ENCODE data around the gene ARHGAP12.
A peak's percentile ranks its signal among the peaks of the same experiment; 100 is the strongest.

Gene ARHGAP12

DNA sequence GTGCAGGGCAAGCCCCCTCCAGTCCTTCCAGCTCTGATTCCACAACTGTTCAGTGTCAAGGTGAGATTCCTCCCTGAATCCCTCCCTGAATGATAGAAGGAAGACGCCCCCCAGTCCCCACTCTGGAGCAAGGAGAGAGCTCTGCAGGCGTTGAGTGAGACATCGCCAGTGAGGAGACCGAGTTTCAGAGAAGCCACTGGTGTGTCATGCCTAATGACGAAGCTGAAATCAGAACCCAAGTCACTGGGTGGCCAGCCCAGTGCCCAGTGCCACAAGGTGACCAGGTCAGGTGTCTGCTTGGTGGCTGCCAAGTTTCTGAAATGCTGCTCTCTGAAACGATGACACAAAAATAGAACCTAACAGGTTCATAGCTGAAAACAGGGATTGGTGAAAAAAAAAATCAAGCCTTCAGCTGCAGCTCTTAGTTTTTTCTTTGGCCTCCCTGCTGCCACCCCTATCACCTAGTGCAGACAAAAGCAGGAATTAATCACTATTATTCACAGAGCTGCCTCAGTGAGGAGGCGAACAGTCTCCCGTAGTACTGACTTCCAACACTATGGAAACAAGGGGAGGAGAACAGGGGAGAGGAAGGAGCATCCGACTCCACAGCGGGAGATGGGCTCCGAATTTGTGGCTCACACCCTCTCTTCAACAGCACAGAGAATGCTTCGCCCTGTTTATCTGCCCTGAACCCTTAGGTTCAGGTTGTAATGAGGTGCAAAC, 153.5 kb downstream of the ARHGAP12 start:
- peaks cover 4% of the 10 kb centered on the region for H3K9me3 ChIP-seq (ENCODE audit: insufficient read depth, low read length, severe bottlenecking)
- H3K4me3 ChIP-seq (ENCODE audit: low read depth in 1 of 2, low read length in 2 of 2): no peak overlapping the region
- H3K9ac ChIP-seq (ENCODE audit: low read depth, low read length): no peak overlapping the region
- no peaks in the 10 kb centered on the region for H4K20me1 ChIP-seq (ENCODE audit: insufficient read depth, low read length)
- TF ChIP-seq CTCF (IDR thresholded peaks at IDR 0.05; ENCODE audit: borderline replicate concordance, extremely low read depth, low read length, poor library complexity, severe bottlenecking) (no peak), EZH2 (IDR thresholded peaks at IDR 0.05; ENCODE audit: borderline replicate concordance, low read depth, low read length, severe bottlenecking) (no peak)
- H3K79me2 ChIP-seq (ENCODE audit: insufficient read depth, low read length): no peaks in the 10 kb centered on the region
- no peak overlapping the region for H2AFZ ChIP-seq (ENCODE audit: low read depth, low read length)
- H3K4me2 ChIP-seq (ENCODE audit: insufficient read depth, low read length): no peak overlapping the region
- H3K27ac ChIP-seq (ENCODE audit: low read length): no peak overlapping the region
- H3K4me1 ChIP-seq (ENCODE audit: insufficient read depth, low read length): no peaks in the 10 kb centered on the region
- H3K36me3 ChIP-seq (ENCODE audit: insufficient read depth, low read length): no peaks in the 10 kb centered on the region
- no peaks in the 10 kb centered on the region for H3K27me3 ChIP-seq (ENCODE audit: insufficient read depth, low read length, poor library complexity)
- ATAC-seq (ENCODE audit: insufficient read depth, low read depth): no peak
- DNase-seq: no peak

- ATAC-seq (ENCODE audit: insufficient read depth, low read depth): no peak
- no peak overlapping the region for H3K9ac ChIP-seq (ENCODE audit: low read depth, low read length)
These were observed 154.2 kb downstream of the ARHGAP12 start for GRCh38 chr10:31774299-31774900.

GRCh38 chr10:31773749-31774298, 154.8 kb downstream of the ARHGAP12 start:
- no peaks in the 10 kb centered on the region for H3K36me3 ChIP-seq (ENCODE audit: insufficient read depth, low read length)
- no peaks in the 10 kb centered on the region for H3K79me2 ChIP-seq (ENCODE audit: insufficient read depth, low read length)
- H3K4me2 ChIP-seq (ENCODE audit: insufficient read depth, low read length): no peak overlapping the region
- no peak for TF ChIP-seq EZH2 (IDR thresholded peaks at IDR 0.05; ENCODE audit: borderline replicate concordance, low read depth, low read length, severe bottlenecking)
- no peak for TF ChIP-seq CTCF (IDR thresholded peaks at IDR 0.05; ENCODE audit: borderline replicate concordance, extremely low read depth, low read length, poor library complexity, severe bottlenecking)
- H3K27ac ChIP-seq (ENCODE audit: low read length): no peak overlapping the region
- ATAC-seq (ENCODE audit: insufficient read depth, low read depth): no peak
- H3K4me3 ChIP-seq (ENCODE audit: low read depth in 1 of 2, low read length in 2 of 2): no peak overlapping the region
- no peak overlapping the region for H3K9ac ChIP-seq (ENCODE audit: low read depth, low read length)
- H3K4me1 ChIP-seq (ENCODE audit: insufficient read depth, low read length): no peaks in the 10 kb centered on the region
- H4K20me1 ChIP-seq (ENCODE audit: insufficient read depth, low read length): no peaks in the 10 kb centered on the region
- H3K9me3 ChIP-seq (ENCODE audit: insufficient read depth, low read length, severe bottlenecking): peaks cover 4% of the 10 kb centered on the region
- no peak overlapping the region for H2AFZ ChIP-seq (ENCODE audit: low read depth, low read length)
- H3K27me3 ChIP-seq (ENCODE audit: insufficient read depth, low read length, poor library complexity): no peaks in the 10 kb centered on the region
- DNase-seq: no peak

More at GRCh38 chr10:31774299-31774900, 154.2 kb downstream of the ARHGAP12 start:
- Histone ChIP-seq H3K4me3 (ENCODE audit: low read depth in 1 of 2, low read length in 2 of 2) (no peak overlapping the region), H3K4me1 (ENCODE audit: insufficient read depth, low read length) (no peaks in the 10 kb centered on the region), H3K36me3 (ENCODE audit: insufficient read depth, low read length) (no peaks in the 10 kb centered on the region), H3K4me2 (ENCODE audit: insufficient read depth, low read length) (no peak overlapping the region), H3K79me2 (ENCODE audit: insufficient read depth, low read length) (no peaks in the 10 kb centered on the region), H3K9me3 (ENCODE audit: insufficient read depth, low read length, severe bottlenecking) (peaks cover 4% of the 10 kb centered on the region), H3K27ac (ENCODE audit: low read length) (no peak overlapping the region), H4K20me1 (ENCODE audit: insufficient read depth, low read length) (no peaks in the 10 kb centered on the region), H2AFZ (ENCODE audit: low read depth, low read length) (peak overlapping the region; percentile 38; the same call in 1 of the 2 replicates), H3K27me3 (ENCODE audit: insufficient read depth, low read length, poor library complexity) (no peaks in the 10 kb centered on the region)
- no peak for DNase-seq
- TF ChIP-seq EZH2 (IDR thresholded peaks at IDR 0.05; ENCODE audit: borderline replicate concordance, low read depth, low read length, severe bottlenecking) (no peak), CTCF (IDR thresholded peaks at IDR 0.05; ENCODE audit: borderline replicate concordance, extremely low read depth, low read length, poor library complexity, severe bottlenecking) (no peak)

Data from DND-41 (cell line).